NCI-H526 treated with DMSO at 0.1 percent for 48 hours (cell line): ENCODE measurements around the gene ABHD8.

Source experiments
- DNase-seq: peaks from one replicate; lab custom pipeline; 2025; lab: John Stamatoyannopoulos, UW

ABHD8 gene

DNA sequence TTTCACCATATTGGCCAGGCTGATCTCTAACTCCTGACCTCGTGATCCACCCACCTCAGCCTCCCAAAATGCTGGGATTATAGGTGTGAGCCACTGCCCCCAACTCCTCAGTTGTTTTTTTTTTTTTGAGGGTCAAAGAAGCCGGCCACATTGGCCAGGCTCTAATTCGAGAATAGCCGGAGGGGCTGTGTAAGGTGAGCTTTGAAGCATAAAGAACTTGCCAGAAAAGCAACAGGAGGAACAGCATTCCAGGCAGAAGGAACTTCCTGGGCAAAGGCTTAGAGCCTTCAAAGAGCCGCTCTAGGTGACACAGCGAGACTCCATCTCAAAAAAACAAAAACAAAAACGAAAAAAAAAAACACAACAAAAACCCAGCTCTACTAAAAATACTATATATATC, 37.2 kb downstream of the ABHD8 start:
- no peak for DNase-seq

- DNase-seq = no peak
Measured at GRCh38 chr19:17264641-17264979, 38.6 kb downstream of the ABHD8 start, which contains the start of gene USHBP1. Gene USHBP1 (minus strand): TSS chr19:17264745. CDS start chr19:17264299, 446 bp downstream.

DNA sequence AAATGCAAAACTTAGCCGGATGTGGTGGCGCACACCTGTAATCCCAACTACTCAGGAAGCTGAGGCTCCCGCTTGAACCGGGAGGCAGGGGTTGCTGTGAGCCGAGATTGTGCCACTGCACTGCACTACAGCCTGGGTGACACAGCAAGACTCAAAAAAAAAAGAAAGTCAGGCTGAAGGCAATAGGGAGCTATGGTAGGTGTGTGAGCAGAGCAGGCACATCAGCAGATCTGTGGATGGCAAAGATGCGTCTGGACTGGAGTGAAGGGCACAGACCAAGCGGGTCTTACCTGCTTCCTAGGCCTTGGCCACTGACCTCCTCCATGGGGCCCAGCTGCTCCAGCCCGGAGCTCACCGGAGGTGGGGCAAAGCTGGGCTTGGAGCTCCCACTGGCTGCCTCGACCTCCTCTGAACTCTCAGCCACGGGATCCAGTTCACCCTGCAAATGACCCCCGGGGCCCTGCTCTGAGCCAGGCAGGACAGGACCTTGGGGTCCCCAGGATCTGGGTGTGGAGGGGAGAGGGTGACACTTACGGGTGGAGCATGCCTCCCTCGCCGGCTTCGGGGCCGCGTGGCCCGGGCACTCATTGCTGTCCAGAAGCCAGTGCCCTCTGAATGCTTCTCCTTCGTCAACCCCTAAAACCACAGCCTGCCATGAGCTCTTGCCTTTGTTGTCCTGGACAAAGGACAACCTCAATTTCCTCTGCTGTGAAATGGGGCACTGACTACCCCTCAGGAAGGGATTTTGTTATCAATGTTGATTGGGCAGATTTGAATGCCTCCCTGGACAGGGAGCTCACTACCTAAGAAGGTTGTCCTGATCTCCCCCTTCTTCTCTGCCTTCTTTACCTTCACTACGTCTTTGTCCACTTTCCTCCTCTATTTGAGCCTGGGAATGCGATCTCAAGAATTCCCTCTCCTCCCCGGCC, 39.2 kb downstream of the ABHD8 start:
- DNase-seq = no peak

DNA sequence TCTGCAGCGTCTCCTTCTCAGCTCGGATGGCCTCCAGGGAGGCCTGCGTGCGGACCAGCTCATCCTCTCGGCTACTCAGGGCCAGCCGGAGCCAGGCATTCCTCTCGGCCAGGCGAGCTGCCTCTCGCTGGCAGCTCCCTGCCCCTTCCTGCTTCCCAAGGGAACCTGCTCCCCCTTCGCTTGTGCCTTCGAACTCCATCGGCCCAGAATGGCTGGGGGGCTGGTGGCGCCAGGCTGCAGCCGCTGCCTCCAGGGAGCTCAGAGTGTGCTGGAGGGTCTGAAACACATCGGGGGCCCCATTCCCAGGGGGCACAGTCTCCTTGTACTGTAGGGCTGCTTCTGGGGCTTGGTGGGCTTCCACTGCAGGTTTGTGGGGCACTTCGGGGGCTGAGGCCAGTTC, 40.7 kb downstream of the ABHD8 start:
- no peak for DNase-seq

- peak; percentile 34 for DNase-seq
Measured at GRCh38 chr19:17260842-17261325, 42.3 kb downstream of the ABHD8 start.

GRCh38 chr19:17259934-17260333, 43.3 kb downstream of the ABHD8 start:
- no peak for DNase-seq

DNA sequence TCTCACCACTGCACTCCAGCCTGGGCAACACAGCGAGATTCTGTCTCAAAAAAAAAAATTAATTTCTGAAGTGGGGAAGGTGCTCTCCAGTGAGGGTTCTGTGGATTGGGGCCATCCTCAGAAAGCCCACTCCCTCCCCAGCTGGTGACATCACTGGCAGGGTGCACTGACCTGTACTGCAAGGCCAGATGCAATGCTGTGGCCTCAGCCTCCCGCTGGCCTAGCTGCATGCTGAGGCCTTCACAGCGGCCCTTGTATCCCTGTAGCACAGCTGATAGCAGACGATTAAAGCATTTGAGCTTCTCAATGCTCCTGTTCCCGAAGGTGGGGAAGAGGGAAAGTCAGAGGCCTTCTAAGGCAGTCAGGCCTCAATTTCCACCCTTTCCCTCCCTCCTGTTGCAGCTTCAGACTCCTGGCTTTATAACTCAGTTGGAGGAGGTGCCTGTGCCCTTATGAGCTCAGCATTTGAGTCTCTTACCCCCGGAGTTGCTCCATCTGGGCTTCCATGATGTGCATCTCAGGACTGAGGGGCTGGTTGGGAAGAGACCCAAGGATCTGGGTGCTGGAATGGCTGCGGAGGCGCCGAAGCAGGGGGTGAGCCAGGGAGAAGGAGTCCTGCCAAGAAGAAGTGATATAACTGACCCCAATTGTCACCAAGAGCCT, 44.0 kb downstream of the ABHD8 start:
- no peak for DNase-seq

GRCh38 chr19:17256130-17256529, 47.1 kb downstream of the ABHD8 start:
- DNase-seq = no peak

DNA sequence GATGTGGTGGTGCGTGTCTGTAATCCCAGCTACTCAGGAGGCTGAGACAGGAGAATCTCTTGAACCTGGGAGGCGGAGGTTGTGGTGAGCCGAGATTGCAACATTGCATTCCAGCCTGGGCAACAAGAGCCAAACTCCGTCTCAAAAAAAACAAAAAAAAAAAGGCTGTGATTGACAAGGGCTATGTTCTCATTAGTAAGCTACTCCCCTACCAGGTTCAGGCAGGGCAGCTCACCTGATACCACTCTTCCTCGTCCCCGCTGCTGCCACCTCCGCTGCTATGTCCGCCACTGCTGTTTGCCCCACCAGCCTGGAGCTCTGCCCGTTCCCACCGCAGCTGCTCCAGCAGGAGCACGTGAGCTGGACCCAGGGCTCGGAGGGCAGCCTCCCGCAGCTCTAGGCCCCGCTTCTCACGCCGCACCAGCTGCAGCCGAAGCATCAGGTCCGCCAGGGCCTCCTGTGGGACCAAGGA, 48.0 kb downstream of the ABHD8 start:
- DNase-seq = no peak

- no peak for DNase-seq
Measured at GRCh38 chr19:17254636-17255035, 48.6 kb downstream of the ABHD8 start.

DNA sequence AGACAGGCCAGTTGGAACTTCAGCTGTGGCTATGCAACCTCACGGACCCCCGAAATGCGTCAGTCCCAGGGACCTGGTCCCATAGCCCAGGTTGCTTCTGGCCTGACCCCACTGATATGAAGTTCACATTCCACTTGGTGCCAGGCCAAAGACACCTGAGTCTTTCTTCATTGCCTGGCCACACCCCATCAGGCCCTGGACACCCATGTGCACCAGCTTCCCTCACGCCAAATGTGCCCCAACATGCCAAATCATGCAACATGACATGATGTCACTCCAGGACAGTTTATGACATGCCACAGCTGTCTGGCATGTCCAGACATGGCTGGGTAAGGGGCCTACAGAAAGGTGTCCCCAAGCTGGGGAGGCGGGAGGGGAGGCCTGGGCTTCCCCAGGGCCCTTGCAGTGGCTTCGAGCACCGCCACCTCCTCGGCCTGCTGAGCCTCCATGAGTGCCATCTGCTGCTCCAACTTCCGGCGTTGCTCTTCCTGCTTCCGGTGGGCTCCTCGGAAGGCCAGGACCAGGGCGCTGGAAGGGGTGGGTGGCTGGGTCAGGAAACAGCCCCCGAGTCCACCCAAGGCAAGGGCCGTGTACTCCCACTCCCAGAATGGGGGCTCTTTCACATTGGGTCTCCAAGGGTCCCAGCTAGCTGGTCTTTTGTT, 53.2 kb downstream of the ABHD8 start:
- no peak for DNase-seq

GRCh38 chr19:17248011-17248776, 55.0 kb downstream of the ABHD8 start:
- DNase-seq = no peak

GRCh38 chr19:17246681-17247425, 56.4 kb downstream of the ABHD8 start:
- no peak for DNase-seq

DNA sequence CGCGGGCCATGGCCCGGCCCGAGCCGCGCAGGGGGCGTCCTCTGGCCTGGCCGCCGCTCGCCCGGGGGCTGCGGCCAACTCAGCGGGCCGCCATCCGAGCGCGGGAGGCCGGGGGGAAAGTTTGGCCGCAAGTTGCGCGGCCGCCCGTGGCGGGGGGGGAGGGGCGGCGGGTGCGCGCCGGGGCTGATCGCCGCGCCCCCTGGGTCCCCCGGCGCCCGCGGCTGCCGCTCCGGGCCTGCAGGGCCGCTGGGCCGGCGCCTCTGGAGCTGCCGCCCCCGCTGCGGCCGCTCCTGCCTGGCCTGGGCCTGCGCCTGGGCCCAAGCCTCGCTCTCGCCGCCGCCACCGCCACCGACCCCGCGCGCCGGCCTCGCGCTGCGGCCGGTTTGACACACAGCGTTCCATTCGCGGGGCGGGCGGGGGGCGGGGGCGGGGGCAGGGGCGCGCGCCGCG, 57.7 kb downstream of the ABHD8 start, which contains the start of gene NR2F6:
TSS of gene NR2F6 (minus strand) at position 385 of the 450 bp plus-strand sequence. CDS start 699 bp downstream, outside the sequence.
- DNase-seq = no peak

DNA sequence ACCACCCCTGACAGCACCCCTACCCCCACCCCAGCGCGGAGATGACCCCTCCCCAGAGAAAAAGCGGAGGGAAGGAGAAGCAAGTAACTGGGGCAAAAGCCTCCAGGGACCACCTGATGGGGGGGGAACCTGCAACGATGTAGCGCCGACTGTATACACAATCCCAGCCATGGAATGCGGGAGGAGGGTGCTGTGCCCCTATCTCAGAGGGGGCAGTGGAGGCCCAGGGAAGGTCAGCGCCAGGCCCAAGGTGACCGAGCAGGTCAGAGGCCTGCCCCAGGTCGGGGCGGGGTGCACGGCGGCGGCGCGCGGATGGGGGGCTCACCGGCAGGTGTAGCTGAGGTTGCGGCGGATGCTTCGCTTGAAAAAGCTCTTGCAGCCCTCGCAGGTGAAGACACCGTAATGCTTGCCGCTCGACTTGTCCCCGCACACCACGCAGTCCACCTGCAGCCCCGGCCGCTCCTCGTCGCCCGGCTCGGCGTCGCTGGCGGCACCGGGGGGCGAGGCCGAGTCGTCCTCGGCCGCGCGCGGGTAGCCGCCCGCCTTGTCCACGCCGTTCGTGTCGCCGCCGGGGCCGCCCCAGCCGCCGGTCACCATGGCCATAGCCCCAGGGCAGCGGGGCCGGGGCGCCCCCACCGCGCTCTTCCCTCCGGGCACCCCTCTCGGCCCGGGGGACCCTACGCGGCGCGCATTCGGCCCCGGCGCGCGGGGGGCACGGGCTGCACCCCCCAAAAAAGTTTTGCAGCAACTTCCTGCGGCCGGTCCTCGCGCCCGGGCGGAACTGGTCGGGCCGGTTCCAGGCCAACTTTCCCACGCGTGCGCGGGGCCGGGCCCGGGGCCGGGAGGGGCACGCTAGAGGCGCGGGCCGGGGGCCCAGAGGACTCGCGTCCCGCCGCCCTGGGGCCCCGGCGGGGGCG, 58.3 kb downstream of the ABHD8 start:
- no peak for DNase-seq

DNA sequence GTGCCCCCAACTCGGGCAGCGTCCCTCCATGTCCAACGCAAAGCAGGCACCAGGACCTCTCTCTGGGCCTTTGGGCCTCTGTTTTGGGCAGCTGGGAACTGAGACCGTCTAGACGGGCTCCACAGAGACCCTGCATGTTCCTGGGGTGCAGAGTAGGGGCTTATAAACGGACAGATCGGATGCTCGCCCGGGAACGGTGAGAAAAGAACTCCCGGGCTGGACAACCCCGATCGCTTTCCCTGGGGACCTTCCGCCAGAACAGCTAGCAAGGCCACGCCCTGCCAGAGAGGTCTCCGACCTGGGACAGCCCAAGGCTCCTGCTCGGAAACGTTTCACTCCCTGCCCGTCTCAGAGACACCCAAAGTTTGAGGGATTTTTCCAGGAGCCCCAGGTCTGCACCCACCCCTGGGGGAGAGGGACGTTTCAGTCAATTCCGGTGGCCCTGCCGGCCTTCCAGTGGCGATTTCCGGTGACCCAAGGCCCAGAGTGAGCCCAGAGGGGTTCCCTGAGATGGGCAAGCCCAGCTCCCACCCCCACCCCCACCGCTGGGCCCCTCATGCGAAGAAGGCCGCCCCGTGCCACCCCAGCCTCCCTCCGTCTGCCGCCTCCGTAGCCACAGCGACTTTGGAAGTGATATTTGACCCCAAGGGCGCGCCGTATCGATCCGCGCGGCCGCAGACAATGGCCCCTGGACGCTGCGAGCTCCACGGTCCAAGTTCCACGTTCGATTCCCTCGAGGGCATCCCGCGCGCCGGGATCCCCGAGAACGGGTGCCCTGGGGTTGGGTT, 59.2 kb downstream of the ABHD8 start:
- DNase-seq = no peak

GRCh38 chr19:17243211-17243829, 59.9 kb downstream of the ABHD8 start:
- no peak for DNase-seq

GRCh38 chr19:17242431-17243208, 60.6 kb downstream of the ABHD8 start:
- no peak for DNase-seq
